SJCRH30 (cell line): ENCODE results near the gene TMPRSS9. TPM values are rescaled to one million over a fixed set of nuclear protein-coding genes. Genes with fewer than 3 reads are reported as not detected.
"Not testable (repeated sequence)": the region's sequence is repeated elsewhere in the genome, so short reads cannot be mapped to it uniquely, and the experiment has no call there.

ENCODE experiments used
- DNase-seq, 2 experiments: peaks; one replicate each; pipeline ENCODE4 v3.0.0-alpha.2; 2015 to 2020
- H3K27ac ChIP-seq: fragments of 250-450 bp; sonication (Bioruptor Pico); 2 replicates; pipeline ENCODE4 v1.5.1; 2020; ENCODE audit warnings: mild to moderate bottlenecking, moderate library complexity
- H3K27me3 ChIP-seq: fragments of 250-450 bp; sonication (Bioruptor Pico); 2 replicates; pipeline ENCODE4 v1.5.1; 2020; ENCODE audit warnings: mild to moderate bottlenecking, moderate library complexity
- H3K36me3 ChIP-seq: fragments of 250-450 bp; sonication (Bioruptor Pico); 2 replicates; pipeline ENCODE4 v1.5.1; 2020; ENCODE audit warnings: mild to moderate bottlenecking, moderate library complexity
- H3K4me1 ChIP-seq: fragments of 250-450 bp; sonication (Bioruptor Pico); 2 replicates; pipeline ENCODE4 v1.5.1; 2020; ENCODE audit warnings: mild to moderate bottlenecking, moderate library complexity
- H3K4me3 ChIP-seq: fragments of 250-450 bp; sonication (Bioruptor Pico); 2 replicates; pipeline ENCODE4 v1.5.1; 2020; ENCODE audit warnings: mild to moderate bottlenecking, moderate library complexity
- H3K9me3 ChIP-seq: fragments of 250-450 bp; sonication (Bioruptor Pico); replicated peaks from 2 replicates; pipeline ENCODE4 v1.5.1; 2020; ENCODE audit warnings: mild to moderate bottlenecking, moderate library complexity
- total RNA-seq: library from RNA; depleted of rRNA; stranded (reverse); fragments of >200 nt; shearing (Covaris generic); gene quantifications from 2 replicates; pipeline ENCODE4 v1.2.3, GENCODE V29; 2014; rRNA removed

TMPRSS9 gene
- total RNA-seq, 1 experiment from 2014 or later = 0.04 TPM

GRCh38 chr19:2460245-2460644, 100.2 kb downstream of the TMPRSS9 start:
- no peak for DNase-seq
- Histone ChIP-seq H3K27ac (no peak overlapping the region), H3K4me3 (no peak overlapping the region), H3K27me3 (no peaks in the 10 kb centered on the region), H3K4me1 (peaks cover 2% of the 10 kb centered on the region; the same call in 1 of the 2 replicates), H3K36me3 (no peaks in the 10 kb centered on the region), H3K9me3 (no peaks in the 10 kb centered on the region)

GRCh38 chr19:2461751-2462634, 101.9 kb downstream of the TMPRSS9 start:
- Histone ChIP-seq H3K4me3 (no peak overlapping the region), H3K27ac (no peak overlapping the region), H3K9me3 (no peaks in the 10 kb centered on the region), H3K27me3 (no peaks in the 10 kb centered on the region), H3K36me3 (no peaks in the 10 kb centered on the region), H3K4me1 (no peaks in the 10 kb centered on the region; the same call in 1 of the 2 replicates)
- DNase-seq = no peak

- Histone ChIP-seq H3K9me3 (no peaks in the 10 kb centered on the region), H3K36me3 (no peaks in the 10 kb centered on the region), H3K27ac (no peak overlapping the region), H3K4me1 (no peaks in the 10 kb centered on the region; the same call in 1 of the 2 replicates), H3K27me3 (no peaks in the 10 kb centered on the region), H3K4me3 (no peak overlapping the region)
- peak; percentile 59 to 66 for DNase-seq
Observed at GRCh38 chr19:2462635-2463421, 102.8 kb downstream of the TMPRSS9 start.

GRCh38 chr19:2463694-2464093, 103.6 kb downstream of the TMPRSS9 start:
- H3K4me1 ChIP-seq, H3K27ac ChIP-seq, H3K4me3 ChIP-seq, H3K36me3 ChIP-seq, DNase-seq, H3K9me3 ChIP-seq, H3K27me3 ChIP-seq: not testable (repeated sequence)

- H3K27me3 ChIP-seq = no peaks in the 10 kb centered on the region
- no peak overlapping the region for H3K4me3 ChIP-seq
- no peaks in the 10 kb centered on the region for H3K9me3 ChIP-seq
- no peaks in the 10 kb centered on the region for H3K36me3 ChIP-seq
- no peaks in the 10 kb centered on the region; the same call in 1 of the 2 replicates for H3K4me1 ChIP-seq
- no peak for DNase-seq
- no peak overlapping the region for H3K27ac ChIP-seq
Observed at GRCh38 chr19:2464389-2464788, 104.3 kb downstream of the TMPRSS9 start.

GRCh38 chr19:2468596-2468995, 108.5 kb downstream of the TMPRSS9 start:
- H3K27me3 ChIP-seq = no peaks in the 10 kb centered on the region
- H3K9me3 ChIP-seq = no peaks in the 10 kb centered on the region
- H3K4me3 ChIP-seq = no peak overlapping the region
- no peak for DNase-seq
- no peaks in the 10 kb centered on the region for H3K4me1 ChIP-seq
- no peaks in the 10 kb centered on the region for H3K36me3 ChIP-seq
- H3K27ac ChIP-seq = no peak overlapping the region

- H3K9me3 ChIP-seq = no peaks in the 10 kb centered on the region
- H3K36me3 ChIP-seq = no peaks in the 10 kb centered on the region
- no peaks in the 10 kb centered on the region for H3K27me3 ChIP-seq
- H3K4me1 ChIP-seq = no peaks in the 10 kb centered on the region
- no peak overlapping the region for H3K4me3 ChIP-seq
- DNase-seq = no peak
- H3K27ac ChIP-seq = no peak overlapping the region
Observed at GRCh38 chr19:2469102-2469914, 109.2 kb downstream of the TMPRSS9 start.

GRCh38 chr19:2469915-2470200, 109.8 kb downstream of the TMPRSS9 start:
- not testable (repeated sequence) for H3K27me3 ChIP-seq, H3K27ac ChIP-seq, H3K36me3 ChIP-seq, H3K4me1 ChIP-seq, H3K4me3 ChIP-seq, H3K9me3 ChIP-seq, DNase-seq

GRCh38 chr19:2474232-2475017, 114.4 kb downstream of the TMPRSS9 start:
- no peaks in the 10 kb centered on the region for H3K36me3 ChIP-seq
- no peak overlapping the region for H3K27ac ChIP-seq
- no peaks in the 10 kb centered on the region for H3K27me3 ChIP-seq
- no peaks in the 10 kb centered on the region for H3K9me3 ChIP-seq
- H3K4me1 ChIP-seq = no peaks in the 10 kb centered on the region
- peak; percentile 85 to 86 for DNase-seq
- H3K4me3 ChIP-seq = 0 out of 2 replicates have a peak overlapping the region, but pooled peaks have one; percentile 2

- Histone ChIP-seq H3K4me1 (no peaks in the 10 kb centered on the region), H3K36me3 (no peaks in the 10 kb centered on the region)
Observed at GRCh38 chr19:2475018-2475701, 115.1 kb downstream of the TMPRSS9 start.

More at GRCh38 chr19:2475018-2475701, 115.1 kb downstream of the TMPRSS9 start:
- Histone ChIP-seq H3K4me3 (peak overlapping the region; percentile 76), H3K9me3 (no peaks in the 10 kb centered on the region), H3K27me3 (no peaks in the 10 kb centered on the region), H3K27ac (no peak overlapping the region)
- peak; percentile 38 to 45 for DNase-seq

Other genes with a start within 250 kb of the TMPRSS9 start
- 101 and 107 TPM in 2 replicates for gene AP3D1, start 208.7 kb upstream of the TMPRSS9 start, total RNA-seq
- gene DOT1L, start 196.3 kb upstream of the TMPRSS9 start, total RNA-seq = 16.2 and 18.4 TPM in 2 replicates
- 51.8 and 52.7 TPM in 2 replicates for gene PLEKHJ1, start 123.9 kb upstream of the TMPRSS9 start, total RNA-seq
- 44.5 and 49.1 TPM in 2 replicates for gene SF3A2, start 123.4 kb upstream of the TMPRSS9 start, total RNA-seq
- 6.9 and 11.5 TPM in 2 replicates for gene AMH, start 110.9 kb upstream of the TMPRSS9 start, total RNA-seq
- gene JSRP1, start 103.8 kb upstream of the TMPRSS9 start, total RNA-seq = 40.1 and 50.2 TPM in 2 replicates
- gene PEAK3, start 78.1 kb upstream of the TMPRSS9 start, total RNA-seq = 0.06 and 0.10 TPM in 2 replicates
- not detected in 2 replicates for gene LINGO3, start 52.1 kb upstream of the TMPRSS9 start, total RNA-seq
- 179 and 185 TPM in 2 replicates for gene LSM7, start 31.7 kb upstream of the TMPRSS9 start, total RNA-seq
- gene SPPL2B, start 31.6 kb upstream of the TMPRSS9 start, total RNA-seq = 7.7 and 14.3 TPM in 2 replicates
- 35.7 and 49.3 TPM in 2 replicates for gene TIMM13, start 67.3 kb downstream of the TMPRSS9 start, total RNA-seq
- 152 and 160 TPM in 2 replicates for gene LMNB2, start 96.7 kb downstream of the TMPRSS9 start, total RNA-seq
- 2.6 and 2.8 TPM in 2 replicates for gene GADD45B, start 115.9 kb downstream of the TMPRSS9 start, total RNA-seq